CMK (cell line): ENCODE data around the gene SCT.
"Not testable (repeated sequence)": the region's sequence is repeated elsewhere in the genome, so short reads cannot be mapped to it uniquely, and the experiment has no call there.

Experiments
- DNase-seq: peaks from one replicate; pipeline ENCODE4 v3.0.0-alpha.2; 2010; ENCODE audit warnings: low read depth

SCT gene, protein sequence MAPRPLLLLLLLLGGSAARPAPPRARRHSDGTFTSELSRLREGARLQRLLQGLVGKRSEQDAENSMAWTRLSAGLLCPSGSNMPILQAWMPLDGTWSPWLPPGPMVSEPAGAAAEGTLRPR

DNA sequence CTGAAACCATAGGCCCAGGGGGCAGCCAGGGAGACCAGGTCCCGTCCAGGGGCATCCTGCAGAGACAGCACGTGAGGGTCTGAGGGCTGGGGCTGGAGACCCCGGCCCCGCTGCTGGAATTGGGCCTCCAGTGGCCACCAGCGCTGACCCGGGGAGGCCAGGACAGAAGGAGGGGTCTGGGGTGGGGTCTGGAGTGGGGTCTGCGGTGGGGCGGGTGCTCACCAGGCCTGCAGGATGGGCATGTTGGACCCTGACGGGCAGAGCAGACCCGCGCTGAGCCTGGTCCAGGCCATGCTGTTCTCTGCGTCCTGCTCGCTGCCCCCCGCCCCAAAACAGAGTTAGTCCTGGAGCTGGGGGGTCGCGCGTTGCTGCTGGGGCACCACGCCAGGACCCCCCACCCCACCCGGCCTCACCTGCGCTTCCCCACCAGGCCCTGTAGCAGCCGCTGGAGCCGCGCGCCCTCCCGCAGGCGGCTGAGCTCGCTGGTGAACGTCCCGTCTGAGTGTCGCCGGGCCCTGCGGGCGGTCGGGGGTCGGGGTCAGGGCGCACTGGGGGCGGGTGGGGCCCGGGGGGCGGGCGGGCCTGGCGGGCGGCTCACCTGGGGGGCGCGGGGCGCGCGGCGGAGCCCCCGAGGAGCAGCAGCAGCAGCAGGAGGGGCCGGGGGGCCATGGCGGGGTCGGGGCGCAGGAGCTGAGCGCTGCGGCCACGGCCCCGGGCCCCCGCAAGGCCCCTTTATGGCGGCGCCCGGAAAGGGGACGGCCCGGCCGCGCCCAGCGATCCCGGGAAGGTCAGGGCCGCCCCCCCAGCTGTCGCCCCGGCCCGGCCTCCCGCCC is at the start of gene SCT:
Gene SCT, minus strand, starts transcription at position 707 of the 833 bp plus-strand sequence. Its CDS starts 38 bp downstream, at position 669.
- DNase-seq: no peak

DNA sequence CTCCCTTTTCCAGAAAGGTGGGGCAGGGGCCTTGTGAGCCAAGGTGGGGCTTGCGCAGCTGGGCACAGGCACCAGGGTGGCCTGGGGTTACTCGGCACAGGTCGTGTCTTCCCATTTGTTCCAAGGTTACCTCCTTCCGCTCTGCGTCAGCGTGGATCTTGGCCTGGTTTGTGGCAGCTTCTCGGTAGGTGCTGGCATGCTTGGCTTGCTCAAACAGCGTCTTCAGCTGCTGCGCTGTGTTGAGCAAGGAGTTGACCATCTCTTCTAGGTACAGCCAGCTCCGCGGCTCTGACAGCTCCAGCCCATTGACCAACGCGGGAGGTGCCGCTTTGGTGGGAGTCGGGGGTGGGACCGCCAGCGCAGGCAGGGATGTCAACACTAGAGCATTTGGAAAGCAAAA is 47.4 kb upstream of the SCT start:
- DNase-seq: no peak

DNA sequence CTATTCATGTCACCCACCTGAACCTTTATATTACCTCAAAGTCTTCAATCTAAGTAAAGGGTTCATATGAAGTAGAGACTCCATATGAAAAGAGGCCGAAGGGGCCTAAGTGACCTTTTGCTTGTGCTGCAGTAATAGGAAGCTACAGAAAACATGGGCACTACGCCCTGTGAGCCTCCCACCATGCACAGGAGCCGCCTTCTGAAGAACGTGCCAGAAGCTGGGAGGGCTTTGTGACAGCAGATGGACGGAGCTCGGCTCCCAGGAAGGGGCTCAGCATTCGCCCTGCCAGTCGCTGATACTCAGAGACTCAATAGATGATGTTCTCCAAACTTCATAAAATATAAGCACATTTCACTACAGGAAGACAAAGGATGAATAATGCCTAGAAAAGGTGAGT is 46.9 kb upstream of the SCT start:
- DNase-seq: no peak

DNA sequence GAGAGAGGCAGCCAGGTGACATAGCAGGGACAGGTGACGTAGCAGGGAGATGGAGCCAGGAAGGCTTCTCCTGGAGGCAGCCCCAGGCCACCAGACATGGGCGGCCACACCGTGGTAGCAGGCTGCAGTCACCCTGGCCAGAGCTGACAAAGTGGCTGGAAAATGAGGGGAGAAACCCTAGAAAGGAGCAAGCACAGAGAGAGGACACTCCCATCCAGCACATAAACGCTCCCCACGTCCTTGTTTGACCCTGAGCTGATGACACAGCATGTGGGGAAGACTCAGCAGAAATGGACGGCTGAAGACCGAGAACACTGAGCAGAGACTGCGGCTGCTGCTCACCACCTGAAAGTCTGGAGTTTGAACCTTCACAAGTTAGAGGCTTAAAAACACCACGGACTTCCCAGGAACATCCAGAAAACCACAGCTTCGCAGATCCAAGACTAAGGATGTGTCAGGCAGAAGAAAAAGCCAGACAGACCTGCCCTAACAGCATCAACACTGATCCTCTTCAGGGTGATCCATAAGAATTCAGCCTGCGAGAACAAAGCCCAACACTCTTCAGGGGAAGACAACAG is 38.8 kb upstream of the SCT start:
- DNase-seq: no peak

DNA sequence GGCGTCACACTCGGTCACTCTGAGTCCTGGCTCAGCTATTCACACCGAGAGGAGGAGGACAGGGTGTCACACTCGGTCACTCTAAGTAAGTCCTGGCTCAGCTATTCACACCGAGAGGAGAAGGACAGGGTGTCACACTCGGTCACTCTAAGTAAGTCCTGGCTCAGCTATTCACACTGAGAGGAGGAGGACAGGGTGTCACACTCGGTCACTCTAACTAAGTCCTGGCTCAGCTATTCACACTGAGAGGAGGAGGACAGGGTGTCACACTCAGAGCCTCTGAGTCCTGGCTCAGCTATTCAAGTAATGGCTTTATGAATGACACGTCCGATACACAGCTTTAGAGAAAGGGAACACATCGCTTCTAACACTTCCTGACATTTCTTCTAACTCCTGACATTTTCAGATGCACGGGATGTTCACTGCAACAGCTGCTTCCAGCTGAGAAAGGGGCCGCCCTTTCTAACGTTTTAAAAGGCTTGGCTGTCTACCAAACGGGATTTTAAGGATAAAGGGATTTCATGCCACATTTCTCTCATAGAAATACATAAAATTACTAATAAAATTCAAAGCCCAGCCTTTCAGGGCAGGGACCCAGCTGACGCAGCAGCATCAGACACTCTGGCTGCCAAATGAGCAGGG is 38.2 kb upstream of the SCT start:
- no peak for DNase-seq

DNA sequence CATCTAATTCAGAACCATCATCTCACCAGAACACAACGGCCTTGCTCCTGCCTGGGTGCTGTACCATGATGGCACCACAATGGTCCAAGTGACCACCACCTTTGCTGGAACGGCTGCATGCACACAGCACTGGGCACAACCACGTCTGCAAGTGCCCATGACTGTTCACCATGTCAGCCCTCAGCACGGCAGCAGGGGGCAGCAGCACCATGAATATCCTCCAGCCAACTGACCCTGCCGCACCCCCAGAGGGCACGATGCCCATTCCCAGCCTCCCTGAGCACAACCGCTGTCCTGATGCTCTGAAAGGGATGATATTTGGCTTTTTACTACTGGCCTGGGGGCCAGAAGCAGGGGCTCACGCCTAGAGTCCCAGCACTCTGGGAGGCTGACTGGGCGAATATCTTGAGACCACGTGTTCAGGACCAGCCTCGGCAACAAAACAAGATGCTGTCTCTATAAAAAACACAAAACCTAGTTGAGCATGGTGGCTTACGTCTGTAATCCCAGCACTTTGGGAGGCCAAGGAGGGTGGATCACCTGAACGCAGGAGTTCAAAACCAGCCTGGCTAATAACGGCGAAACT is 35.8 kb upstream of the SCT start:
- no peak for DNase-seq

DNA sequence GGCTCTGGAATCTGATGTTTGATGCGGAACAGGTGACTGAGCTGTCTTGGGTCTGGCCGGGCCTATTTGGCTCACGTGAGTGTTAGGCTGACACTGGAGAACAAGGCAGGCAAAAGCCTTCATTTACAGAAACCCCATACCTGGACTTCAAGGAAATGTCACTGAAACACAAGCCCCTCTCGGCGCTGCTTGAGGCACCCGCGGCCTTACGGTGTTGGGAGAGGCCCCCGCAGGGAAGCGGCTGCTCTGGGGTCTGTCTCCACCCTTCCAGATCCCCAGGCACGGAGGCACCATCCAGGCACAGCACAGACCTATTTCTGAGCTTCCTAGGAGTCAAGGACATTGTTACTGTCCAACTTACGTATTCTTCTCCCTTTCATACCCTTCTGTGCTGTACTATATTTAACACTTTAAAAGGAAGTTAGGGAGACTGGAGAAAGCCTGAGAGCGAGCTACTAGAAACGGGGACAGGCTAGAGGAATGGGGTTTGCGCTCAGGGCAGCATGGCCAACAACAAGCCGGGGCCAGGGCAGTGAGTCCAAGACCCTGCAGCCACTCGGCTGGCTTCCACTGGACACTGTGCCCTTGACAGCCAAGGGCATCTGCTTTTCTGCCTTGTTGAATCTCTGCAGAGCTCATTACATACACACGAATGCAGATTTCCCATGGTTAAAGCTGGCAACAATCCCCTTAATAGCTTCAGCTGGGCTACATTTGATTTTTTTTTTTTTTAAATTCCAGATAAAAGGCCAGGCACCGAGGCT is 33.9 kb upstream of the SCT start:
- DNase-seq: no peak

DNA sequence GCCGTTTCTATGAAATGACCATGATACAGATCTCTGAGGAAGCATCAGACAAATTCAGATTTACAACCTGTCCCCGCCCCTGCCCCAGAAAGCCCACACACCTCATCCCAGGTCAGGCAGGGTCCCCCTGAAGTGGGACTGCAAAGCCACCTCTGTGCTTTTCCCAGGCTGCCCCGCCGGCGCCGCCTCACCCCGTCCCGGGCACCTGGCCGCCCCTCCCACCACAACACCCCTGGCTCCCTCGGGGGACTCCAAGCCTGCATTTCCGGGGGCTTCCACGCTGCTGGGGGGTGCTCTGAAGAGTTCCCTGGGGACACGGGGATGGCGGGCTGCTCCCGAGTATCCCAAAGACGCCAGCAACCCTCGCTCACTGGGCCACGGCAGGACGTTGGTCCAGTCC is 33.3 kb upstream of the SCT start:
- DNase-seq: no peak

DNA sequence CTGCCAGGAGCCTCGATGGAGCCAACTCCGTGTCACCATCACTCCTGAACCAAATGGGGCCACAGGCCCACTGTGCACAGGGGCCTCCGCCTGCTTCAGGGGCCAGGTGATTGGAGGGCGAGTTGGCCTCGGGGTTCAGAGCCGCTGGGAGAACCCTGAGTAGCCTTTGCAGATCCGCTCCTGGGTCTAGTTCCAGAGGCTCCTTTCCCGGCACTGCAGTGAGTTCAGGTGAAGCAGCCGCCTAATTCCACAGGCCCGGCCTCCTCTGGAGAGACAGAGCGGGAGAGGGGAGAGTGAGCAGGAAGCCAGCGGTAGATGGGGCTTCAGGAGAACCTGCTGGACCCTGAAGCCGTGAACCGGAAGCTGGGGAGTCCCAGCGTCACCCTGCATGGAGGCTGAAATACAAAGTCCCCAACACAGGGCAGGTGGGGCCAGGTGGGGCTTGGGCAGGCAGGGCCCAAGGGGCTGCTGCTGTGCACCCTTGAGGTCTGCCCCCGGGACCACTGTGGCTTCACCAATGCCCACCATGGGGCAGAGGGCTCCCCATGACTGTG is 32.6 kb upstream of the SCT start:
- no peak for DNase-seq

DNA sequence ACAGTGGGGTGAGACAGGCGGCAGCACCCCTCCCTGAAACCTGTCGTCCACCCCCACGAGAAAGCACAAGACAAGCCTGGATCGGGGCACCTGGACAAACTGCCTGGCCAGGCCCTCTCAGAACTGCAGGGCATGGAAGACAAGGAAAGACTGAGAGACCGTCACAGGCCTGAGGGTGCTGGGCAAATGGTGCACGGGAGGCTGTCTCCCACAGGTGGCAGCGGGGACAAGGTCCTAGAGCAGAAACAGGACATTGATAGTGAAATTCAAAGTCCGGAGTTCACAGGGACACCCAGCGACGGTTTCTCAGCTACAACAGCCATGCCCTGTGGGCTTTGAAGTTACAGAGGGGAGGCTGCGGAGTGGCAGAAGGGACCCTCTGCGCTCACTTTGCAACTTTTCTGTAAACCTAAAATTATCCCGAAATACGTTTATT is 30.7 kb upstream of the SCT start:
- no peak for DNase-seq

DNA sequence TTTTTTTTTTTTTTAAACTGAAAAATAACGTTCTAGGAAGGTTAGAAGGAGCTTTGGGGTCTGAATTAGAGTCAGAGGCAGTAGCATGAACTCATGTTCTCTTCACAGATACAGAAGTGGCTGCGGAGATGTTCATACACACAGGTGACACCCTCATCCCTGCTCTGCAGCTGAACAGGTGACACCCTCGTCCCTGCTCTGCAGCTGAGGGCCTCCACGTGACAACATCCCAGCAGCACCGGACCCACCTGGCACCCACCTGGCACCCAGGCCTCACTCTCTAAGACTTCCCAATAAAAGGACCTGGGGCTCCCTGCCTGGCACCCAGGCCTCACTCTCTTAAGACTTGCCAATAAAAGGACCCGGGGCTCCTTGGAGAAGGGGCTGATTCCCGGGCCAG is 29.9 kb upstream of the SCT start:
- no peak for DNase-seq

DNA sequence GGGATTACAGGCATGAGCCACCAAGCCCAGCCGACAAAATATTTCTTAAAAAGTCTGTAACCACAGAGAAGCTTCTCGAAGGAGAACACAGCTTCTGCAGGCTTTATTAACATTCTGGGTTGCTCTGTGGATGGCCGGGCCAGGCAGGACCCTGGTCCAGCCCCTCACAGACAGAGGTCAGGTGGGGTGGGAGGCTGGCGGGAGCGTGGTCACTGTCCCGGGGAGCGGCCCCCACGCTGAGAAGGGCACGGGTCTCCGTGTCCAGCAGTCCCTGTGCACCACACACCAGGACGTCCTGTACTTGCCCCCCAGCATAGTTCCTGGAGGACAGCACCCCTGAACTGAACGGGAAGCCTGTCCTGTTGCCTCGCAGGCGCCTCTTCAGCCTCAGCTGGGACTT is 29.4 kb upstream of the SCT start:
- no peak for DNase-seq

DNA sequence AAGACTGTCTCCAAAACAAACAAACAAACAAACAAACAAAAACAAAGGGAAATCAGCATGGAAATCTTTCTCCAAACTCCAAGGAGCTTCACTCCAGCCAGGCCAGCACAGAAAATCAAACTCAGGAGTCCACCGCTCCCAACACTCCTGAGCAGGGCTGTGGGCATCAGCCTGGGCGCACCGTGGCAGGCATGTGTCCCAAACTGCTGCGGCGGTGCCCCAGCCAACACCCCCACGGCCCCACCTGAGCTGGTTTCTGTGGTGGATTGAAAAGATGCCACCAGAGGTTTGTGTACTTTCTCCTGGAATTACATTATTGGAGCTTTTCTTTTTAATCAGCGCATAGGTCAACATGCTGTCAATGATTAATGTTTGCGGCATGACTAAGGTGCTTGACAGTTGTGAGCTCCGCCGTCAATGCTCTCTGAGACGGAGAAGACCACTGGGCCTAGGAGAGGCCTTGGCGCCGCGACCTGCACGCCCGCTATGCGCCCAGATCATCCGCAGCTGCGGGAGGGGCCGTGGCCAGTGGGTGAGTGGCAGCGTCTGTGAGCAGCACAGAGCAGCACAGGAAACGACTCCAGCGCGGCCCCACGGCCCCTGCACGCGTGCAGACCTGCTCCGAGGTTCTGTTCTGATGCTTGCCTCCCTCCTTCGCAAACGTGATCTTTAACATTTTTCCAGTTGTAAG is 28.2 kb upstream of the SCT start:
- no peak for DNase-seq

DNA sequence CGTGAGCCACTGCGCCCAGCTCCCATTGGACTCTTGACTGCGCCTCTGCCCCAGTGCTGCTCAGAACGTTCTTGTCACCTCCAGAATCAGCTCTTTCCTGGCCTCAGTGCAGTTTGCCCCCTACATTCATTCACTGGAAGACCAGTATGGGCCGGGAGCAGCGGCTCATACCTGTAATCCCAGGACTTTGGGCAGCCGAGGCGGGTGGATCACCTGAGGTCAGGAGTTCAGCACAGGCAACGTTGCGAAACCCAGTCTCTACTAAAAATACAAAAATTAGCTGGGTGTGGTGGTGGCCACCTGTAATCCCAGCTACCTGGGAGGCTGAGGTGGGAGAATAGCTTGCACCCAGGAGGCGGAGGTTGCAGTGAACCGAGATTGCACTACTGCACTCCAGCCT is 27.5 kb upstream of the SCT start:
- not testable (repeated sequence) for DNase-seq

DNA sequence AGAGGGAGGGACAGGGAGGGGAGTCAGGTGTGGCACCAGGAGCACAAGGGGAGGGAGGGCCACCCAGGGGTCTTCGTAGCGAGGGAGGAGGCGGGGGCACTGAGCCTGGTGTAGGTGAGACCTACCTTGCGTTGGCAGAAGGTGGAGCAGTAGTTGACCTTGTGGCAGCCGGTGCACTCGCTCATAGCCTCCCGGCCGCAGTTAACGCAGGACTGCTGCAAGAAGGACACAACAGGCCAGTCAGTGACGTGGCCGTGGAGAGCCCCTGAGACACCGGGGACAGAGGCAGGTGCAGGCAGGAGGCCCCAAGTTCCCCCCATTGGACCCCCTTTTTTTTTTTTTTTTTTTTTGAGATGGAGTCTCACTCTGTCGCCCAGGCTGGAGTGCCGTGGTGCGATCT is 26.9 kb upstream of the SCT start:
- no peak for DNase-seq

DNA sequence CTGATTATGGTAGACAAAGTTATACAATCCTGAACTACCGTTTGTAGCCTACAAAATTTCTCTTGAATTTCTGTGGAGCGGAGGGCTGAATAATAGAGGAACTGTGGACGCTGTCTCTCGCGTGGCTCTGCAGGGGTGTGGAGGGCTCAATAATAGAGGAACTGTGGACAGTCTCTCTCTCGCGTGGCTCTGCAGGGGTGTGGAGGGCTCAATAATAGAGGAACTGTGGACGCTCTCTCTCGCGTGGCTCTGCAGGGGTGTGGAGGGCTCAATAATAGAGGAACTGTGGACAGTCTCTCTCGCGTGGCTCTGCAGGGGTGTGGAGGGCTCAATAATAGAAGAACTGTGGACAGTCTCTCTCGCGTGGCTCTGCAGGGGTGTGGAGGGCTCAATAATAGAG is 26.2 kb upstream of the SCT start:
- not testable (repeated sequence) for DNase-seq

DNA sequence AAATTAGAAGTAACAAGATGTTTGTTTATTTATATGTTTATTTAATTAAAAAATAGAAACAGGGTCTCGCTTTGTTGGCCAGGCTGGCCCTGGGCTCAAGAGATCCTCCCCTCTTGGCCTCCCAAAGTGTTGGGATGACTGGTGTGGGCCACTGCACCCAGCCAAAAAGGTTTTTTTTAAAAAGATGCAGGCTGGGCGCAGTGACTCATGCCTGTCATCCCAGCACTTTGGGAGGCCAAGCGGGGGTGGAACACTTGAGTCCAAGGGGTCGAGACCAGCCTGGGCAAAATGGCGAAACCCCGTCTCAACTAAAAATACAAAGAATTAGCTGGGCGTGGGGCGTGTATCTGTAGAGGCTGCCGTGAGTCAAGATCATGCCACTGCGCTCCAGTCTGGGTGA is 23.5 kb upstream of the SCT start:
- no peak for DNase-seq

DNA sequence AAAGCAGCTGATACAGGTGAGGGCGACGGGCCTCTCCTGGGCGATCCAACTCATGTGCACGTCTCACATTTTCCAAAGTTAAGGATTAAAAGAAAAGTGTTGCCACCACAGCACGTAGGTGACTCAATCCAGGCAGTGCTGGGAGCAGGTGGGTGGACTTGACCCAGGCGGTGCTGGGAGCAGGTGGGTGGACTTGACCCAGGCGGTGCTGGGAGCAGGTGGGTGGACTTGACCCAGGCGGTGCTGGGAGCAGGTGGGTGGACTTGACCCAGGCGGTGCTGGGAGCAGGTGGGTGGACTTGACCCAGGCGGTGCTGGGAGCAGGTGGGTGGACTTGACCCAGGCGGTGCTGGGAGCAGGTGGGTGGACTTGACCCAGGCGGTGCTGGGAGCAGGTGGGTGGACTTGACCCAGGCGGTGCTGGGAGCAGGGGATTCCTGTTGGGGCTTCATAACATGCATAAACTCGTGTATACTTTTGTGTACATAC is 20.7 kb upstream of the SCT start:
- not testable (repeated sequence) for DNase-seq

DNA sequence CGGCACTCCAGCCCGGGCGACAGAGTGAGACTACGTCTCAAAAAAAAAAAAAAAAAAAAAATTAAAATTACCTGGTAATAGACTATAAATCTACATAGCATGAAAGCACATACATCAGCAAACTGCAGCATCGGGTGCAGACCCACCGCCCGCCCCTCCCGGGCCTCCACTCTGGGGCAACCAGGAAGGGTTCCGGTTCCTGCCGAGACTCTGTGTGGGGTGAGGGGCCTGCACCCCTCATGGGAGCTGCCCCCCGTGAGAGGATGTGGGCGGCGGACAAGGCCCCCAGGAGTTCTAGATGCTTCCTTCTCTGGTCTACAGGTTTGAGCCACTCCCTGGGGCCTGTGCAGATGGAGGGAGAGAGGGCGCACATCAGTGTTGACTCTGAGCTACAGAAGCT is 19.2 kb upstream of the SCT start:
- DNase-seq: no peak

DNA sequence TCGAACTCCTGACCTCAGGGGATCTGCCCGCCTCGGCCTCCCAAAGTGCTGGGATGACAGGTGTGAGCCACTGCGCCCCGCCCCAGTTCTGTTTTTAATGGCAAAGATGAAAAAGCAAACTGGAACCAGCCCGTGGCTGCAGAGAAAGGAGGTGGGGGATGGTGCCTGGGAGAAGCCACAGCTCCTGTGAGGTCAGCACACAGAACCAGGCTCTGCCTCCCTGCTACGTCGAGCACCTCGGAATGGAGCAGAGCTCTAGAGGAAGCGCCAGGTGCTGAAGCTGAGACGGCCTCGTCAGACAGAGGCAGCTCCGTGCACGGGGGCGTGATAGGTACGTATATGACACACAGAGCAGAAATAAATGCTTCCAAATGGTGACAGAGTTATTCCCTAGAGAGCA is 18.6 kb upstream of the SCT start:
- no peak for DNase-seq
